PFSK-1 (cell line): Measurements from ENCODE around the gene CD52.

Experiments used
- POLR2AphosphoS5 ChIP-seq: IDR thresholded peaks from 2 replicates; pipeline ENCODE4 v1.6.1; 2012; ENCODE audit warnings: low read depth, mild to moderate bottlenecking, control low read depth, low read length, moderate library complexity
- REST ChIP-seq, 2 experiments: IDR thresholded peaks; 2 replicates each; pipeline versions ENCODE4 v1.6.1 to v1.8.0; 2011 to 2012; ENCODE audit warnings: low read depth in 2 of 2, low read length in 2 of 2, control low read depth in 1 of 2, inconsistent platforms in 1 of 2, mild to moderate bottlenecking in 1 of 2, moderate library complexity in 1 of 2; ENCODE audit not compliant: insufficient read depth in 1 of 2
- TAF1 ChIP-seq: IDR thresholded peaks from 2 replicates; pipeline ENCODE4 v1.6.1; 2012; ENCODE audit warnings: low read length, control low read depth, borderline replicate concordance; ENCODE audit not compliant: insufficient read depth

DNA sequence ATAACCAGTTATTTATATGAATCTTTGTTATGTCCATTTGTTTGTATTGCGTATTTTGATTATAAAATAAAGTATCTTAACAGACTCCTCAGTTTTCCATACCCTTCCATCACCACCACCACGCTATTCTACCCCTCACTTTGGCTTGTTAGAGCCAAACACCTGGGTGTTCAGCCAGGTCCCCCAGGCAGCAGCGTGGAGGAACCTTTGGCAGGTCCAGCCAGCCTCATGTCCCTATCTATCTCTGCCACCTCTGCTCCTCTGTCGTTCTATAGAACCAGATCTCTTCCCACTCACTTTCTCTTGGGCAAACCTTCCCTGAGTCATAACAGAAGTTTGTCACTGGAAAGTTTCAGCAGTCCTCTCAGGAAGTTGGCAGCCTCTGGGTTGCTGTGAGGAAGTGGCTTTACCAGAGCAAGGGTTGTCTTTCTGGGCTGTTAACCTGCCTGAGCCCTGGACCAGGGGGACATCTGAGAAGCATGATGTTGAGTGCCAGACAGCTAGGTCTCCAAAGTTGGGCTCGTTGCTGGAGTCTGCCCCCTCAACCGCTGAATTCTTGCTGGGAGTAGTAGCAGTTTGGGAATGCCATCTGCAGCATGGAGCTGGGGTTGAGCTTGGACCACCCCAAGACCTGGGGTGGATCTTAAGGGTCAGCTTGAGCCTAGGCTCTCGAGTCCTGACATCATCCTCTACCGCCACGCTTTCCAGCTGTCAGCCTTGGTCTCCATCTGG, 38.9 kb upstream of the CD52 start:
- TF ChIP-seq POLR2AphosphoS5 (no peak), REST (IDR thresholded peaks at IDR 0.05; ENCODE audit: insufficient read depth in 1 of 2, low read depth in 2 of 2, low read length in 2 of 2) (no peak), TAF1 (no peak)
